ENCODE data around the gene NDUFAF2.

The NDUFAF2 gene

DNA sequence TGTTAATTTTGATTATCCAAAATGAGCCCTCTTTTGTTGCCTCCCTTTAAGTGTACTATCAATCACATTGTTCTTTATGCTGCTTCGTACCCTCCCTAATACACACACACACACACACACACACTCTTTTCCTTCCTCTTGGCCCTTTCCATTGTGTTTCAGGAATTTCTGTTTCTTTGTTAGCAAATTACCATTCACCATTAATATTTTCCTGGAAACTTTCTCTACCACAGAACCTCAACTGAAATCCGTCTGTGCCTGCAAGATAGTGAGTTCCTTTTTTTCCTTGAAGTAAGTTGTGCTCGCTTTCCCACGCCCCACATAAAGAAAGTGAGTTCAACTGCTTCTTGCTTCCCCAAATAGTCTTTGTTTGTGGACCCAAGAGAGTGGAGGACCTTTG is 155.4 kb downstream of the NDUFAF2 start:
- Histone ChIP-seq H3K4me1 (ENCODE audit: control insufficient read depth, insufficient read depth, low read length, unreplicated experiment) (no peaks in the 10 kb centered on the region), H3K79me2 (ENCODE audit: control insufficient read depth, insufficient read depth, low read length, unreplicated experiment) (no peaks in the 10 kb centered on the region), H3K4me3 (ENCODE audit: low read depth, low read length) (no peak overlapping the region), H3K27me3 (ENCODE audit: insufficient read depth, low read length) (no peaks in the 10 kb centered on the region), H3K36me3 (ENCODE audit: insufficient read depth, low read length) (peaks cover 33% of the 10 kb centered on the region), H2AFZ (ENCODE audit: low read length, unreplicated experiment) (no peak overlapping the region), H3K27ac (ENCODE audit: low read depth, low read length) (no peak overlapping the region)

DNA sequence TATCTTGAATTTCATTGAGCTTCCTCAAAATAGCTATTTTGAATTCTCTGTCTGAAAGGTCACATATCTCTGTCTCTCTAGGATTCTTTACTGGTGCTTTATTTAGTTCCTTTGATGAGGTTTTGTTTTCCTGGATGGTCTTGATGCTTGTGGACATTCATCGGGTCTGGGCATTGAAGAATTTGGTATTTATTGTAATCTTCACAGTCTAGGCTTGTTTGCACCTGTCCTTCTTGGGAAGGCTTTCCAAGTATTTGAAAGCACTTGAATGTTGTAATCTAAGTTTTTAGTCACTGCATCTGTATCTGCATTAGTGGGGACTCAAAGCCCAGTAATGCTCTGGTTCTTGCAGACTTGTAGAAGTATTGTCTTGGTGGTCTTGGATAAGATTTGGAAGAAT is 169.4 kb downstream of the NDUFAF2 start:
- Histone ChIP-seq H3K4me3 (ENCODE audit: low read depth, low read length) (no peak overlapping the region), H3K79me2 (ENCODE audit: control insufficient read depth, insufficient read depth, low read length, unreplicated experiment) (peaks cover 2% of the 10 kb centered on the region), H2AFZ (ENCODE audit: low read length, unreplicated experiment) (no peak overlapping the region), H3K36me3 (ENCODE audit: insufficient read depth, low read length) (0 out of 2 replicates have a peak, but pooled peaks cover 4% of the 10 kb centered on the region), H3K4me1 (ENCODE audit: control insufficient read depth, insufficient read depth, low read length, unreplicated experiment) (no peaks in the 10 kb centered on the region), H3K27me3 (ENCODE audit: insufficient read depth, low read length) (no peaks in the 10 kb centered on the region), H3K27ac (ENCODE audit: low read depth, low read length) (no peak overlapping the region)

DNA sequence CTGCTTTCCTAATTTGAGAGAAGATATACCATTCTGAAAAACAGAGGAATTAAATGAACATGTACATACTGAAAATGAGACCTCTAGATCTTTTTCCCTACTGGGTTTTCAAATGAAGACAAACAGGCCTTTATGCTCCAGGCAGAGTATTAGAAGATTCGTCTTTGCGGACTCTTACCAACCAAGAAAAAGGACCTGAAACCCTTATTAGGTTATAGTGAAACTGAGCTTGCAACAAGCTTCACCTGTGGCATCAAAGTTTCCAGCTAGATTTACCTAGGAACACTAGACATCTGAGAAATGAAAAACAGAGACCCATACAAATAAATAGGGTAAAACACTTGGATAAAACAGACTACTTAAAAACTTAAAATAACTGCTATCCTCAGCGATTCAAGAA is 171.0 kb downstream of the NDUFAF2 start:
- Histone ChIP-seq H3K36me3 (ENCODE audit: insufficient read depth, low read length) (0 out of 2 replicates have a peak, but pooled peaks cover 4% of the 10 kb centered on the region), H3K79me2 (ENCODE audit: control insufficient read depth, insufficient read depth, low read length, unreplicated experiment) (no peaks in the 10 kb centered on the region), H3K4me3 (ENCODE audit: low read depth, low read length) (no peak overlapping the region), H3K27ac (ENCODE audit: low read depth, low read length) (no peak overlapping the region), H2AFZ (ENCODE audit: low read length, unreplicated experiment) (no peak overlapping the region), H3K27me3 (ENCODE audit: insufficient read depth, low read length) (no peaks in the 10 kb centered on the region), H3K4me1 (ENCODE audit: control insufficient read depth, insufficient read depth, low read length, unreplicated experiment) (no peaks in the 10 kb centered on the region)

DNA sequence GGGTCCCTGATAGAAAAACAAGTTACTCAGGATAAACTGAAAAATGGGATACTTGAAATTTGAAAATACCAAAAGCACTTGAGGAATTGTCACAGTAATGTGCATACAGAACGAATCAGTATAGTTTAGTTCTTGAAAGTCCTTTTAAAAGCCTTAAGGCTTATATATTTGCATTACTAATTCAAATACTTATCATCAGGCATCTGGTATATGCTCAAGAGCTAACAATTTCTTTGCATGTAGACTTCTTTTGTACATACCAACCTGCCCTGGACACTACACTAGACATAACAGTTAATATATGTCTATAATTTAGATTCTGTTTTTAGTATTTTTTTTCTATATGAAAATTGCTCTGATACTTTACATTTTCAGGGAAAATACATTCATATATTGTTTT is 174.1 kb downstream of the NDUFAF2 start:
- Histone ChIP-seq H3K4me3 (ENCODE audit: low read depth, low read length) (no peak overlapping the region), H3K27me3 (ENCODE audit: insufficient read depth, low read length) (no peaks in the 10 kb centered on the region), H3K79me2 (ENCODE audit: control insufficient read depth, insufficient read depth, low read length, unreplicated experiment) (no peaks in the 10 kb centered on the region), H2AFZ (ENCODE audit: low read length, unreplicated experiment) (no peak overlapping the region), H3K4me1 (ENCODE audit: control insufficient read depth, insufficient read depth, low read length, unreplicated experiment) (no peaks in the 10 kb centered on the region), H3K36me3 (ENCODE audit: insufficient read depth, low read length) (0 out of 2 replicates have a peak, but pooled peaks cover 4% of the 10 kb centered on the region), H3K27ac (ENCODE audit: low read depth, low read length) (no peak overlapping the region)

DNA sequence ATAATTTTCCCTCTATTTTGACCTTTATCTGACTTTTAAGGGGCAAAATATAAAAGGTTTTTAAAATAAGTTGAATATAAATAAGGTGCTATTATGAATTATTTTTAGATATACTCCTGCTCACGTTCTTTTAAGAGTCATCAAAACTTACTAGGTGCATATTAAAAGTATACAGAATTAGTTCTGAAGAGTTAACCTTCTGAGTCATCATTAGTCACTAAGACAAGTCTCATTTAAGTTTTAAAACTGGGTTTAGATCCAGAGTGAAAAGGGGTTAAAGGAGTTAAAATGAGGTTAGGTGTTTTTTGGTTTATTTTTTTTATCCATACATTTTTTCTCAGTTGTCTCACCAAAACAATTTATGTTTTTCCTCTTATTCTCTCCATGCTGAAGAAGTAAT is 175.5 kb downstream of the NDUFAF2 start:
- no peak overlapping the region for H3K27ac ChIP-seq (ENCODE audit: low read depth, low read length)
- H2AFZ ChIP-seq (ENCODE audit: low read length, unreplicated experiment): no peak overlapping the region
- no peaks in the 10 kb centered on the region for H3K79me2 ChIP-seq (ENCODE audit: control insufficient read depth, insufficient read depth, low read length, unreplicated experiment)
- no peak overlapping the region for H3K4me3 ChIP-seq (ENCODE audit: low read depth, low read length)
- H3K4me1 ChIP-seq (ENCODE audit: control insufficient read depth, insufficient read depth, low read length, unreplicated experiment): no peaks in the 10 kb centered on the region
- no peaks in the 10 kb centered on the region for H3K36me3 ChIP-seq (ENCODE audit: insufficient read depth, low read length)
- no peaks in the 10 kb centered on the region for H3K27me3 ChIP-seq (ENCODE audit: insufficient read depth, low read length)

DNA sequence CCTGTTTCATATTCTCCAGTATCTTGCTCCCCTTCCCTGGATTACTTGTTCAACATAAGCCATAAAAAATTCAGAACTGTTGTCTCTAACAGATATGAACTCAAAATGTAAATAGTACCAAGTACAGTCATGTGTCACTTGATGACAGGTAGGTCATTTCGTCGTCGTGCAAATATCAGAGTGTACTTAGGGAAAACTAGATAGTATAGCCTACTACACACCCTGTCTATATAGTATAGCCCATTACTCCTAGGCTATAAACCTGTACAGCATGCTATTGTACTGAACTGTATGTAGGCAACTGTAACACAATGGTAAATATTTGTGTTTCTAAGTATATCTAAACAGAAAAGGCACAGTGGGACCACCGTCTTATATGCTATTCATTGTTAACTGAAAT is 178.1 kb downstream of the NDUFAF2 start:
- Histone ChIP-seq H3K4me1 (ENCODE audit: control insufficient read depth, insufficient read depth, low read length, unreplicated experiment) (no peaks in the 10 kb centered on the region), H3K79me2 (ENCODE audit: control insufficient read depth, insufficient read depth, low read length, unreplicated experiment) (no peaks in the 10 kb centered on the region), H2AFZ (ENCODE audit: low read length, unreplicated experiment) (no peak overlapping the region), H3K36me3 (ENCODE audit: insufficient read depth, low read length) (no peaks in the 10 kb centered on the region), H3K27me3 (ENCODE audit: insufficient read depth, low read length) (no peaks in the 10 kb centered on the region), H3K4me3 (ENCODE audit: low read depth, low read length) (no peak overlapping the region), H3K27ac (ENCODE audit: low read depth, low read length) (no peak overlapping the region)

DNA sequence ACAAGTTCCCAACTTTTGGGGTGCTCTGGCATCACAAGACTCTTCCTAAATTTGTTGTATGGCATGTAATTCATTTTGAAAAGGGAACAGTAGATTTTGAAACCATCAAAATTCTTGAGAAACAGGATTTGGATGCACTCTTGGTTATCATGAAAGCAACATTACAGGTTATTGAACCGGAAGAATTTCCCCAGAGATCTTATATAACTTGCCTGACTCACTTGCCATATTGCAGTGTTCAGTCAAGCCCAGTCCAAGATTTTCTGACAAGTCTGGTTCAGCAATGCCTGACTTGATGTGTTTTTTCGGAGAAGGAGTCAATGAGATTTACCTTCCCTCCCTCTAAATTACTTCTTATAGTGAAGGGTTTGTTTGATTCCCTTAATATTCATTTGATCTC is 185.3 kb downstream of the NDUFAF2 start:
- Histone ChIP-seq H3K79me2 (ENCODE audit: control insufficient read depth, insufficient read depth, low read length, unreplicated experiment) (no peaks in the 10 kb centered on the region), H3K36me3 (ENCODE audit: insufficient read depth, low read length) (no peaks in the 10 kb centered on the region), H3K27ac (ENCODE audit: low read depth, low read length) (no peak overlapping the region), H3K4me1 (ENCODE audit: control insufficient read depth, insufficient read depth, low read length, unreplicated experiment) (no peaks in the 10 kb centered on the region), H3K4me3 (ENCODE audit: low read depth, low read length) (no peak overlapping the region), H2AFZ (ENCODE audit: low read length, unreplicated experiment) (no peak overlapping the region), H3K27me3 (ENCODE audit: insufficient read depth, low read length) (no peaks in the 10 kb centered on the region)

DNA sequence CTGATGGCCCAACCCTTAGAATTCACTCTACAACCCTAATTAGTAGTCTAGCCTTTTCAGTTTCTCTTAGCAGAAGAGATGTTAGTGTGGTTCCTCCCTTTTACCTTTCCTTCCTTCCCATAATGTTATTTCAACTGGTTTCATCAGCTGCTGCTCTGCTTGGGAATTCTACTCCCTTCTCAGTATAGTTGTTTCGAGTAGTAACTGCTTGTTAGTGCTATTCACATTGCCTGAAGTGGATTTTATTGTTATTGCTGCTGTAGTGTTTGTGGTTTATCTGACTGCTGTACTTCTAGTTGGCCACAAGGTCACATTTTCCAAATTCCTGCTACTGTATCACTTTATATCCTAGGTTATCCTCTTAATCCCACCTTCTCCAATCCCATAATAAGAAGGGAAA is 187.6 kb downstream of the NDUFAF2 start:
- H3K79me2 ChIP-seq (ENCODE audit: control insufficient read depth, insufficient read depth, low read length, unreplicated experiment): no peaks in the 10 kb centered on the region
- no peaks in the 10 kb centered on the region for H3K4me1 ChIP-seq (ENCODE audit: control insufficient read depth, insufficient read depth, low read length, unreplicated experiment)
- no peak overlapping the region for H2AFZ ChIP-seq (ENCODE audit: low read length, unreplicated experiment)
- no peak overlapping the region for H3K4me3 ChIP-seq (ENCODE audit: low read depth, low read length)
- no peaks in the 10 kb centered on the region for H3K27me3 ChIP-seq (ENCODE audit: insufficient read depth, low read length)
- no peak overlapping the region for H3K27ac ChIP-seq (ENCODE audit: low read depth, low read length)
- H3K36me3 ChIP-seq (ENCODE audit: insufficient read depth, low read length): no peaks in the 10 kb centered on the region

DNA sequence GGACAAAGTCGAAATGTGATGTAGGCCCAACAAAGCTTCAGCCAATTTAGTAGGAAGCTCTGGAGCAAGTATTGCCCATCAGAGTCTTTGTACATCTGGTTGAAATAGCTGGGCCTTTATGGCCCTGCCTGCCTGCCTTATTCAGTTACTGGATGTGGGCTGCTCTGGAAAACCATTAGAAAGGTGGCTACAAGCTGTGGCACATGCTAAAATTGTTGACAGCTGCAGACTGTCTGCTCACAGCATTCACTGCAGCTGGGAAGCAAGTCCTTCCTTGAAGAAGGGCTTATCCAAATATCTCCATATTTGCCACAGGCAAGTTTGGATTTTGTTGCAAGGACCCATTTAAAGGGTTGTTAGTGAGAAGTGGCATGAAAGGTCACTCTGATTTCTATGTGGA is 192.8 kb downstream of the NDUFAF2 start:
- Histone ChIP-seq H3K79me2 (ENCODE audit: control insufficient read depth, insufficient read depth, low read length, unreplicated experiment) (no peaks in the 10 kb centered on the region), H3K36me3 (ENCODE audit: insufficient read depth, low read length) (no peaks in the 10 kb centered on the region)

DNA sequence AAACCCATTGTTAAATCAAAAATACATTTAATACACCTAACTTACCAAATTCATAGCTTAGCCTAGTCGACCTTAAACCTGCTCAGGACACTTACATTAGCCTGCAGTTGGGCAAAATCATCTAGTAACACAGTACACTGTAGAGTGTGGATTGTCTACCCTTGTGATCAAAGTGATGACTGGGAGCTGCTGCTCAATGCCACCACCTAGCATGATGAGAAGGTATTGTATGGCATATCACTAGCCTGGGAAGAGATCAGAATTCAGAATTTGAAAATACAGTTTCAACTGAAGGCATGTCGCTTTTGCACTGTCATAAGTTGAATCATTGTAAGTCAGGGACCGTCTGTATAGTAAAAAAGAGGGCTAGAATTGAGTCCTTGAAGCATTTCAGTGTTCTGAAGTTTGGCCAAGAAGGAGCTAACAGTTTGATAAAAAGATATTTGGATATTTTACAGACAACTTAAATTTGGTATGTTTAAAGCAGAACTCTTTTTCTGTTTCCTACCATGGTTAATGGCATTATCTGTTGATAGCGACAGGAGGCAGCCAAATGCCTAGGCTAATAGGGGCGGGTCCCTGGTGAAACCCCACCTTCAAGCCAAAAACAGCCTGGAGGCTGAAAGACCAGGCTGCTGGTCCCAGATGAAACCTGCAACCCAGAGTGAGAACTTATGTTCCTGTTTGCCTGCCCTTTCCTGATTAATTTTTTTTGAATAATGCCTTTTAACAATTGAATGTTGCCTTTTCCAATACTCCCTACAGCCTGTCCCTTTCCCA is 194.3 kb downstream of the NDUFAF2 start:
- no peaks in the 10 kb centered on the region for H3K36me3 ChIP-seq (ENCODE audit: insufficient read depth, low read length)
- no peak overlapping the region for H3K27ac ChIP-seq (ENCODE audit: low read depth, low read length)
- H3K27me3 ChIP-seq (ENCODE audit: insufficient read depth, low read length): no peaks in the 10 kb centered on the region
- no peak overlapping the region for H3K4me3 ChIP-seq (ENCODE audit: low read depth, low read length)
- H3K79me2 ChIP-seq (ENCODE audit: control insufficient read depth, insufficient read depth, low read length, unreplicated experiment): no peaks in the 10 kb centered on the region
- no peaks in the 10 kb centered on the region for H3K4me1 ChIP-seq (ENCODE audit: control insufficient read depth, insufficient read depth, low read length, unreplicated experiment)
- no peak overlapping the region for H2AFZ ChIP-seq (ENCODE audit: low read length, unreplicated experiment)

More for the DNA sequence above, 192.8 kb downstream of the NDUFAF2 start:
- no peak overlapping the region for H3K4me3 ChIP-seq (ENCODE audit: low read depth, low read length)
- no peak overlapping the region for H3K27ac ChIP-seq (ENCODE audit: low read depth, low read length)
- H3K27me3 ChIP-seq (ENCODE audit: insufficient read depth, low read length): no peaks in the 10 kb centered on the region
- no peaks in the 10 kb centered on the region for H3K4me1 ChIP-seq (ENCODE audit: control insufficient read depth, insufficient read depth, low read length, unreplicated experiment)
- H2AFZ ChIP-seq (ENCODE audit: low read length, unreplicated experiment): no peak overlapping the region

DNA sequence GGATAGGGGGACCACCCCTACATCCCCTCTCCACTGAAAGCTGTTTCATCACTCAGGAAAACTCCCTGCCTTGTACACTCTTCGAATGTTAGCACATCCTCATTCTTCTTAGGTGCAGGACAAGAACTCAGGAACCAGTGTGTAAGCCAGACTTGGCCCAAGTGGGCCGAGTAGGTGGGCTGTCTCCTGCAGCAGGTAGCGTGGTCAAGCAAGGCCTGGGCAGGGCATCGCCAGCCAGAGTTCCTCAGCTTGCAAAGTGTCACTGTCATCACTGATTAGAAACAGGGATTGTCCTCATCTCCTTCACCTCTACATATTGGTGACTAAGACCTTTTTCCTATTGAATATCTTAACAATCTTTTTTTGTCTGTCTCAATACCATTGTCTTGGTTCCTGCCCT is 194.9 kb downstream of the NDUFAF2 start:
- H3K27ac ChIP-seq (ENCODE audit: low read depth, low read length): no peak overlapping the region
- no peaks in the 10 kb centered on the region for H3K79me2 ChIP-seq (ENCODE audit: control insufficient read depth, insufficient read depth, low read length, unreplicated experiment)
- no peaks in the 10 kb centered on the region for H3K4me1 ChIP-seq (ENCODE audit: control insufficient read depth, insufficient read depth, low read length, unreplicated experiment)
- H3K27me3 ChIP-seq (ENCODE audit: insufficient read depth, low read length): no peaks in the 10 kb centered on the region
- no peaks in the 10 kb centered on the region for H3K36me3 ChIP-seq (ENCODE audit: insufficient read depth, low read length)
- no peak overlapping the region for H3K4me3 ChIP-seq (ENCODE audit: low read depth, low read length)
- H2AFZ ChIP-seq (ENCODE audit: low read length, unreplicated experiment): no peak overlapping the region

Measured in ACC112 (cell line).